ENCODE results near the gene RTN4RL1. TPM values are rescaled to one million over a fixed set of nuclear protein-coding genes. Genes with fewer than 3 reads are reported as not detected.

RTN4RL1 gene
- total RNA-seq, 1 donor from 2014 or later: not detected

GRCh38 chr17:1916963-1917715 lies 108.0 kb downstream of the RTN4RL1 start:
- Histone ChIP-seq H3K4me3 (ENCODE audit: low read depth, low read length) (no peak overlapping the region), H3K27me3 (ENCODE audit: control insufficient read depth, insufficient read depth, low read length) (peaks cover 49% of the 10 kb centered on the region), H3K36me3 (ENCODE audit: control insufficient read depth, insufficient read depth, low read length) (no peaks in the 10 kb centered on the region)
- no peak for DNase-seq (ENCODE audit: low read depth)
- TF ChIP-seq CTCF (IDR thresholded peaks at IDR 0.05; ENCODE audit: insufficient read depth, low read length, poor library complexity, severe bottlenecking): no peak

DNA sequence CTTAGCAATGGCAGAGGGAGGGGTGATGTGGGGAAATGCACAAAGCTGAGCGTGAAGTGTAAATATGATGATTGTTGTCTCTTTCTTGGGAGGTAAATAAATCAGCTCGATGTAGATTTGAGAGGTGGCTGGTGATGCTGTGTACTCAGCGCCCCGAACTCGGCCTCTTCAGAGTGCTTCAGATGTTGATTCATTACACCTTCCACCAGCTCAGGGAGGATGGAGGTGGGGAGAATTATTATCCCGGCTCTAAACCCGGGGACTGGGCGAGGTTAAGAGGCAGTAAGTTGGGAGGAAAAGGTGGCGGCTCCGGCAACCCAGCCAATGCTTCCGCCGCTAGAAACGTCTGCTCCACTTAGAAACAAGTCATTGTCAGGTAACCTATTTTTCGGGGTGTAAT lies 108.8 kb downstream of the RTN4RL1 start:
- Histone ChIP-seq H3K27me3 (ENCODE audit: control insufficient read depth, insufficient read depth, low read length) (peaks cover 52% of the 10 kb centered on the region), H3K36me3 (ENCODE audit: control insufficient read depth, insufficient read depth, low read length) (no peaks in the 10 kb centered on the region), H3K4me3 (ENCODE audit: low read depth, low read length) (no peak overlapping the region)
- TF ChIP-seq CTCF (IDR thresholded peaks at IDR 0.05; ENCODE audit: insufficient read depth, low read length, poor library complexity, severe bottlenecking): no peak
- DNase-seq (ENCODE audit: low read depth): no peak

- no peak for TF ChIP-seq CTCF (IDR thresholded peaks at IDR 0.05; ENCODE audit: insufficient read depth, low read length, poor library complexity, severe bottlenecking)
- H3K4me3 ChIP-seq (ENCODE audit: low read depth, low read length): no peak overlapping the region
- no peak for DNase-seq (ENCODE audit: low read depth)
- no peaks in the 10 kb centered on the region for H3K36me3 ChIP-seq (ENCODE audit: control insufficient read depth, insufficient read depth, low read length)
- H3K27me3 ChIP-seq (ENCODE audit: control insufficient read depth, insufficient read depth, low read length): peaks cover 55% of the 10 kb centered on the region
Measured at GRCh38 chr17:1915889-1916288, 109.2 kb downstream of the RTN4RL1 start.

GRCh38 chr17:1914661-1915083 lies 110.5 kb downstream of the RTN4RL1 start:
- no peak overlapping the region for H3K4me3 ChIP-seq (ENCODE audit: low read depth, low read length)
- no peak for DNase-seq (ENCODE audit: low read depth)
- TF ChIP-seq CTCF (IDR thresholded peaks at IDR 0.05; ENCODE audit: insufficient read depth, low read length, poor library complexity, severe bottlenecking): no peak
- H3K27me3 ChIP-seq (ENCODE audit: control insufficient read depth, insufficient read depth, low read length): peaks cover 60% of the 10 kb centered on the region
- H3K36me3 ChIP-seq (ENCODE audit: control insufficient read depth, insufficient read depth, low read length): no peaks in the 10 kb centered on the region

DNA sequence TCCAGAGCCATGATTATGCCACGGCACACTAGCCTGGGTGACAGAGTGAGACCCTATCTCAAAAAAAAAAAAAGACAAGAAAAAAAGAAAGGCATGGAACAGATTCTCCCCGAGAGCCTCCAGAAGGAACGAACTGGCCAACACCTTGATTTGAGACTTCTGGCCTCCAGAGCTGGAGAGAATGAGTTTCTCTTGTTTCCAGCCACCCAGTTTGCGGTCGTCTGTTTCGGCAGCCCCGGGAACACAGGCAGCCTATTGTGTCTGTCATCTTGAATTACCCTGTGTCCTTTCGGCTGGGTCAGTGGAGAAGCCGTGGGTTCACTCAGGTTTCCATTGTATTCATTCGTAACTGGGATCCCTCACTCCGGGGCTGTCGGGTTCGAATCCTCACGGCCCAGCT lies 111.4 kb downstream of the RTN4RL1 start:
- H3K27me3 ChIP-seq (ENCODE audit: control insufficient read depth, insufficient read depth, low read length): peaks cover 56% of the 10 kb centered on the region
- H3K4me3 ChIP-seq (ENCODE audit: low read depth, low read length): no peak overlapping the region
- H3K36me3 ChIP-seq (ENCODE audit: control insufficient read depth, insufficient read depth, low read length): no peaks in the 10 kb centered on the region
- no peak for DNase-seq (ENCODE audit: low read depth)
- no peak for TF ChIP-seq CTCF (IDR thresholded peaks at IDR 0.05; ENCODE audit: insufficient read depth, low read length, poor library complexity, severe bottlenecking)

DNA sequence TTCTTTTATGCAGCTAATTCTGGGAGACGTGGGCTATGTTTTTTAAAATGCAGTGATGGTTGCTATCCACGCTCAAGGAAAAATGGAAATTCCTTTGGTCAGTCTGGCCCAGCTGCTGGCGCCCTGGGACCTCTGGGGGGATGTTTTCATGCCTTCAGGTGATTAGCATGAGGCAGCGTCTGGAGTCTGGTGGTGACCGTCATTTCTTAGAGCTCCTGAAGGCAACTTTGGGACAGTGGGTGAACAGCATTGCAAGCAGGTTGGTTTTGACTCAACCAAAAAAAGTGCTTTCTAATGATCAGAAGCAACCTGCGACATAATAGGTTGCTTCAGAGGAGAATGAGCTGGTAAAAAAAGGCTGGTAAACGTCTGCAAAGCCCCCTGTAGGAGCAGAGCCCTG lies 113.0 kb downstream of the RTN4RL1 start:
- Histone ChIP-seq H3K27me3 (ENCODE audit: control insufficient read depth, insufficient read depth, low read length) (peaks cover 66% of the 10 kb centered on the region), H3K36me3 (ENCODE audit: control insufficient read depth, insufficient read depth, low read length) (no peaks in the 10 kb centered on the region), H3K4me3 (ENCODE audit: low read depth, low read length) (no peak overlapping the region)
- no peak for DNase-seq (ENCODE audit: low read depth)
- TF ChIP-seq CTCF (IDR thresholded peaks at IDR 0.05; ENCODE audit: insufficient read depth, low read length, poor library complexity, severe bottlenecking): no peak
